HepG2 (cell line): ENCODE results near the gene TAF11. TPM values are rescaled to one million over a fixed set of nuclear protein-coding genes. Genes with fewer than 3 reads are reported as not detected.

Experiments used
- ASH2L ChIP-seq: fragments of 300-600, 200-600 bp; sonication (generic); IDR thresholded peaks from 2 replicates; pipeline ENCODE4 v1.7.0; 2017; ENCODE audit warnings: low read depth, mild to moderate bottlenecking, moderate library complexity, mixed read lengths, low read length; ENCODE audit not compliant: insufficient read length
- EEA1 ChIP-seq: sonication (generic); formaldehyde crosslinking; IDR thresholded peaks from 2 replicates; pipeline ENCODE4 v1.5.1; 2020; ENCODE audit warnings: mild to moderate bottlenecking, missing genetic modification reagents, borderline replicate concordance
- FOXK1 ChIP-seq: sonication (generic); formaldehyde crosslinking; IDR thresholded peaks from 2 replicates; pipeline ENCODE4 v1.4.0; 2020; ENCODE audit warnings: low read depth, missing genetic modification reagents, borderline replicate concordance
- GABPA ChIP-seq, 2 experiments: IDR thresholded peaks; 2 replicates each; pipeline ENCODE4 v1.6.1; 2011 to 2016; ENCODE audit warnings: low read depth in 2 of 2, low read length in 1 of 2, missing biosample characterization in 1 of 2, missing genetic modification characterization in 1 of 2
- JARID2 ChIP-seq: sonication (generic); formaldehyde crosslinking; IDR thresholded peaks from 2 replicates; pipeline ENCODE4 v1.8.1; 2023; ENCODE audit warnings: missing genetic modification reagents, inconsistent platforms; ENCODE audit not compliant: insufficient replicate concordance
- LCORL ChIP-seq, 2 experiments: fragments of 450-650 bp in 1 of 2; sonication (generic) in 1 of 2; formaldehyde crosslinking in 1 of 2; IDR thresholded peaks; 2 replicates each; pipeline versions ENCODE4 v1.5.0 to v1.6.1; 2017 to 2020; ENCODE audit warnings: antibody characterized with exemption in 1 of 2, missing genetic modification reagents in 1 of 2
- MXD4 ChIP-seq: IDR thresholded peaks from 2 replicates; pipeline ENCODE4 v1.6.1; 2016; ENCODE audit warnings: mild to moderate bottlenecking, missing biosample characterization, missing genetic modification reagents
- NFATC3 ChIP-seq: sonication (generic); formaldehyde crosslinking; IDR thresholded peaks from 2 replicates; pipeline ENCODE4 v1.5.1; 2020; ENCODE audit warnings: mild to moderate bottlenecking, missing genetic modification reagents
- NR1H2 ChIP-seq: sonication (generic); formaldehyde crosslinking; IDR thresholded peaks from 2 replicates; pipeline ENCODE4 v1.8.1; 2022; ENCODE audit warnings: low read depth, missing genetic modification reagents, borderline replicate concordance
- PHF8 ChIP-seq: sonication (generic); formaldehyde crosslinking; IDR thresholded peaks from 2 replicates; pipeline ENCODE4 v1.5.0; 2020; ENCODE audit warnings: missing genetic modification reagents
- POLR2G ChIP-seq: fragments of 200-400 bp; formaldehyde crosslinking; IDR thresholded peaks from 2 replicates; pipeline ENCODE4 v1.6.1; 2018; ENCODE audit warnings: mild to moderate bottlenecking, low read depth, low read length, moderate library complexity
- REPIN1 ChIP-seq: sonication (generic); formaldehyde crosslinking; IDR thresholded peaks from 2 replicates; pipeline ENCODE4 v1.8.0; 2022; ENCODE audit warnings: missing genetic modification reagents, low read depth, mild to moderate bottlenecking, borderline replicate concordance
- RFX3 ChIP-seq: IDR thresholded peaks from 2 replicates; pipeline ENCODE4 v1.6.1; 2016; ENCODE audit warnings: missing biosample characterization, missing genetic modification reagents
- SIX1 ChIP-seq: sonication (generic); formaldehyde crosslinking; IDR thresholded peaks from 2 replicates; pipeline ENCODE4 v1.4.0; 2020; ENCODE audit warnings: missing genetic modification reagents, borderline replicate concordance
- SP140L ChIP-seq: sonication (generic); formaldehyde crosslinking; IDR thresholded peaks from 2 replicates; pipeline ENCODE4 v1.4.0; 2020; ENCODE audit warnings: missing genetic modification reagents, borderline replicate concordance
- TEAD2 ChIP-seq: sonication (generic); formaldehyde crosslinking; IDR thresholded peaks from 2 replicates; pipeline ENCODE4 v1.9.0; 2021; ENCODE audit warnings: missing genetic modification reagents
- TFDP1 ChIP-seq: IDR thresholded peaks from 2 replicates; pipeline ENCODE4 v1.6.1; 2016; ENCODE audit warnings: missing compliant biosample characterization, missing genetic modification reagents, borderline replicate concordance
- ZBTB2 ChIP-seq: sonication (generic); formaldehyde crosslinking; IDR thresholded peaks from 2 replicates; pipeline ENCODE4 v1.8.0; 2022; ENCODE audit warnings: low read depth, missing genetic modification reagents
- ZBTB3 ChIP-seq: sonication (generic); formaldehyde crosslinking; IDR thresholded peaks from 2 replicates; pipeline ENCODE4 v1.4.0; 2020; ENCODE audit warnings: low read depth, mild to moderate bottlenecking, moderate library complexity, missing genetic modification reagents, borderline replicate concordance
- ZBTB44 ChIP-seq: sonication (generic); formaldehyde crosslinking; IDR thresholded peaks from 2 replicates; pipeline ENCODE4 v1.4.0; 2020; ENCODE audit warnings: missing genetic modification reagents
- ZNF124 ChIP-seq: sonication (generic); formaldehyde crosslinking; IDR thresholded peaks from 2 replicates; pipeline ENCODE4 v1.4.0; 2020; ENCODE audit warnings: missing genetic modification reagents
- ZNF235 ChIP-seq: sonication (generic); formaldehyde crosslinking; IDR thresholded peaks from 2 replicates; pipeline ENCODE4 v1.8.1; 2023; ENCODE audit warnings: mild to moderate bottlenecking, missing genetic modification reagents, borderline replicate concordance
- ZNF414 ChIP-seq: sonication (generic); formaldehyde crosslinking; IDR thresholded peaks from 2 replicates; pipeline ENCODE4 v1.5.0; 2020; ENCODE audit warnings: missing genetic modification reagents
- ZNF788 ChIP-seq: sonication (generic); formaldehyde crosslinking; IDR thresholded peaks from 2 replicates; pipeline ENCODE4 v1.5.0; 2020; ENCODE audit warnings: mild to moderate bottlenecking, missing genetic modification reagents, borderline replicate concordance
- polyA plus RNA-seq, 8 experiments: library from polyadenylated mRNA; depleted of rRNA in 3 of 8; stranded (reverse) in 7 of 8; unstranded in 1 of 8; fragments of >200 nt; fragmentation: Illumina TruSeq in 4 of 8; extraction: Trizol in 4 of 8; gene quantifications; 2 replicates each; pipeline versions ENCODE4 v1.2.1 to v1.2.3, GENCODE V29; 2011 to 2016; ENCODE audit warnings: low read depth in 4 of 8, missing spikeins in 1 of 8, mixed read lengths in 1 of 8; ENCODE audit not compliant: insufficient read depth in 1 of 8
- total RNA-seq, 5 experiments: library from RNA; depleted of rRNA; stranded (reverse); fragments of >200 nt; fragmentation: Illumina TruSeq; extraction: Trizol; gene quantifications; 2 replicates each; pipeline ENCODE4 v1.2.3, GENCODE V29; 2016; ENCODE audit warnings: low read depth in 1 of 5

Gene TAF11
- total and polyA plus RNA-seq, 2 of the 13 experiments (the other 11 are each of a cell fraction or from before 2014, with no cell fraction given): 35.4 to 73.6 TPM

GRCh38 chr6:34888874-34889555, 1.2 kb upstream of the TAF11 start, which contains the start of gene ANKS1A (continued):
- 0 out of 2 replicates have a peak, but pooled peaks have one; percentile 24 for TF ChIP-seq ZBTB44 (CRISPR knock-in tag)
- peak; percentile 87 for TF ChIP-seq REPIN1 (CRISPR knock-in tag)
- TF ChIP-seq LCORL (IDR thresholded peaks at IDR 0.05): no peak
- TF ChIP-seq LCORL (CRISPR knock-in tag; IDR thresholded peaks at IDR 0.05): peak; percentile 72; the same call in 1 of the 2 replicates
- peak; percentile 72 for TF ChIP-seq FOXK1
- TF ChIP-seq EEA1 (CRISPR knock-in tag): no peak
- no peak for TF ChIP-seq JARID2
- TF ChIP-seq ZNF788 (CRISPR knock-in tag): peak; percentile 88; the same call in 1 of the 2 replicates
- TF ChIP-seq ZNF124 (CRISPR knock-in tag): peak; percentile 80; the same call in 1 of the 2 replicates
- TF ChIP-seq NFATC3: no peak
- 0 out of 2 replicates have a peak, but pooled peaks have one; percentile 23 for TF ChIP-seq SIX1
- peak; percentile 71; the same call in 1 of the 2 replicates for TF ChIP-seq MXD4 (CRISPR knock-in tag)
- TF ChIP-seq ZNF414 (CRISPR knock-in tag): peak; percentile 40; the same call in 1 of the 2 replicates
- no peak; the same call in 1 of the 2 replicates for TF ChIP-seq ZBTB2 (CRISPR knock-in tag)
- no peak for TF ChIP-seq NR1H2 (CRISPR knock-in tag)
- no peak for TF ChIP-seq SP140L (CRISPR knock-in tag)
- 0 out of 2 replicates have a peak, but pooled peaks have one; percentile 20 for TF ChIP-seq ZBTB3 (CRISPR knock-in tag)
- peak; percentile 86 for TF ChIP-seq GABPA (IDR thresholded peaks at IDR 0.05; ENCODE audit: low read depth, low read length)
- peak; percentile 92 for TF ChIP-seq GABPA (CRISPR knock-in tag; IDR thresholded peaks at IDR 0.05; ENCODE audit: low read depth)
- peak; percentile 74 for TF ChIP-seq POLR2G
- peak; percentile 95 for TF ChIP-seq ZNF235
- peak; percentile 83 for TF ChIP-seq PHF8 (CRISPR knock-in tag)
- TF ChIP-seq TEAD2 (CRISPR knock-in tag): no peak
- peak; percentile 68; the same call in 1 of the 2 replicates for TF ChIP-seq TFDP1
- TF ChIP-seq ASH2L: peak; percentile 84
- peak; percentile 63 for TF ChIP-seq RFX3
